Measurements from ENCODE around the gene FAM83F. TPM values are rescaled to one million over a fixed set of nuclear protein-coding genes. Genes with fewer than 3 reads are reported as not detected.

Gene FAM83F
- total RNA-seq, 1 experiment from 2014 or later = 21.0 TPM

DNA sequence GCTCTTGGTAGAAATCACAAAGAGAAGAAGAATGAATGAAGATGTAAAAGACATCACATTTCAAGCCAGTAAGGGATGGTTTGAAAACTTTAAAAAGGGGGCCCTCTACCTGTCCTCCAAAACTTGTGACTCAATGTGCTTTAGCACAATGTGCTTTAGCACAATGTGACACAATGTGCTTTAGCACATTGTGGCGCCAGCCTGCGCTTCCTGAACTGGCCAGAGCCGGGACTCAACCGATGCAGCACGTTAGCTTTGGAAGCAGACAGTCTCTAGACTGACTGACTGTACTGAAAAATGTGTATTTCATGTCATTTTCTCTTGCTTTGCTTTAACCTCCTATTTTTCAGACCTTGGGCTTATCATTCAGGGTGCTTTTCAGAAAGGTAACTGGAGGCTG is 63.5 kb downstream of the FAM83F start:
- Mint-ChIP-seq H3K27me3 (ENCODE audit: unreplicated experiment) (no peaks in the 10 kb centered on the region), H3K36me3 (ENCODE audit: insufficient read depth, unreplicated experiment) (no peaks in the 10 kb centered on the region), H3K27ac (ENCODE audit: unreplicated experiment) (no peak overlapping the region), H3K4me1 (ENCODE audit: low read depth, unreplicated experiment) (peaks cover 35% of the 10 kb centered on the region), H3K9me3 (ENCODE audit: low read depth, unreplicated experiment) (no peaks in the 10 kb centered on the region), H3K4me3 (ENCODE audit: low read depth, unreplicated experiment) (no peak overlapping the region)
- BruUV-seq (replicated peaks) = no TSS peak
- intact Hi-C loops (cut with micrococcal nuclease; ENCODE audit: unreplicated experiment) = no loop called here
- no peak for TF ChIP-seq CTCF (IDR thresholded peaks at IDR 0.05; ENCODE audit: unreplicated experiment)
- CTCF ChIA-PET = no interaction called here
- no peak for DNase-seq

- Mint-ChIP-seq H3K4me1 (ENCODE audit: low read depth, unreplicated experiment) (no peaks in the 10 kb centered on the region), H3K27me3 (ENCODE audit: unreplicated experiment) (no peaks in the 10 kb centered on the region), H3K27ac (ENCODE audit: unreplicated experiment) (no peak overlapping the region), H3K4me3 (ENCODE audit: low read depth, unreplicated experiment) (no peak overlapping the region), H3K9me3 (ENCODE audit: low read depth, unreplicated experiment) (no peaks in the 10 kb centered on the region), H3K36me3 (ENCODE audit: insufficient read depth, unreplicated experiment) (no peaks in the 10 kb centered on the region)
- no peak for DNase-seq
- BruUV-seq (replicated peaks) = no TSS peak
- intact Hi-C loops (cut with micrococcal nuclease; ENCODE audit: unreplicated experiment) = no loop called here
- TF ChIP-seq CTCF (IDR thresholded peaks at IDR 0.05; ENCODE audit: unreplicated experiment) = no peak
- CTCF ChIA-PET = interaction anchor here (0.5 to 1.5 kb wide), 3 partner anchors 11 to 134 kb away, joined by 4 to 5 read pairs (median 5); no protein-coding TSS in a partner anchor
Measured at GRCh38 chr22:40065981-40066380, 71.2 kb downstream of the FAM83F start.

DNA sequence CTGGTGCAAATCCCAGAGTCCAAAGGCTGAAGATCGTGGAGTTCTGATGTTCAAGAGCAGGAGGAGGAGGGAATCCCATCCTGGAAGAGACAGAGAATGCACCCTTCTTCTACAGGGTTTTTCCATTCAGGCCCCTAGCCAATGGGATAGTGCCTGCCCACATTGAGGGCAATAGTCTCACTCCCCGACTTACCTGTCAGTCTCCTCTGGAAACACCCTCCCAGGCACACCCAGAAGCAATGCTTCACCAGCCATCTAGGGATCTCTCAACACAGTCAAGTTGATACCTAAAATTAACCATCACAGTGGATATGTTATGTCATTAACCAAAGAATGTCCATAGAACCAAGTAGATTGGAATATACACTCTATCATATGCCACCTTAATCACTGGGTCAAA is 72.9 kb downstream of the FAM83F start:
- H3K4me1 Mint-ChIP-seq (ENCODE audit: low read depth, unreplicated experiment) = no peaks in the 10 kb centered on the region
- DNase-seq = no peak
- intact Hi-C loops (cut with micrococcal nuclease; ENCODE audit: unreplicated experiment) = no loop called here
- H3K27me3 Mint-ChIP-seq (ENCODE audit: unreplicated experiment) = no peaks in the 10 kb centered on the region
- H3K4me3 Mint-ChIP-seq (ENCODE audit: low read depth, unreplicated experiment) = no peak overlapping the region
- no TSS peak for BruUV-seq (replicated peaks)
- TF ChIP-seq CTCF (IDR thresholded peaks at IDR 0.05; ENCODE audit: unreplicated experiment) = no peak
- no peak overlapping the region for H3K27ac Mint-ChIP-seq (ENCODE audit: unreplicated experiment)
- H3K36me3 Mint-ChIP-seq (ENCODE audit: insufficient read depth, unreplicated experiment) = no peaks in the 10 kb centered on the region
- CTCF ChIA-PET = no interaction called here
- H3K9me3 Mint-ChIP-seq (ENCODE audit: low read depth, unreplicated experiment) = no peaks in the 10 kb centered on the region

- BruUV-seq (replicated peaks) = no TSS peak
- no peak overlapping the region for H3K27ac Mint-ChIP-seq (ENCODE audit: unreplicated experiment)
- CTCF ChIA-PET = no interaction called here
- TF ChIP-seq CTCF (IDR thresholded peaks at IDR 0.05; ENCODE audit: unreplicated experiment) = no peak
- H3K36me3 Mint-ChIP-seq (ENCODE audit: insufficient read depth, unreplicated experiment) = no peaks in the 10 kb centered on the region
- H3K4me1 Mint-ChIP-seq (ENCODE audit: low read depth, unreplicated experiment) = no peaks in the 10 kb centered on the region
- DNase-seq = no peak
- H3K4me3 Mint-ChIP-seq (ENCODE audit: low read depth, unreplicated experiment) = no peak overlapping the region
- no peaks in the 10 kb centered on the region for H3K27me3 Mint-ChIP-seq (ENCODE audit: unreplicated experiment)
- no peaks in the 10 kb centered on the region for H3K9me3 Mint-ChIP-seq (ENCODE audit: low read depth, unreplicated experiment)
- intact Hi-C loops (cut with micrococcal nuclease; ENCODE audit: unreplicated experiment) = no loop called here
Measured at GRCh38 chr22:40070701-40071100, 75.9 kb downstream of the FAM83F start.

Data from Calu3 (cell line).